ENCODE data around the gene SLC41A3. TPM values are rescaled to one million over a fixed set of nuclear protein-coding genes. Genes with fewer than 3 reads are reported as not detected.

SLC41A3 gene
- total and polyA plus RNA-seq, 2 of the 8 experiments (the other 6 are each of a cell fraction or from before 2014, with no cell fraction given) = 30.2 to 56.4 TPM

DNA sequence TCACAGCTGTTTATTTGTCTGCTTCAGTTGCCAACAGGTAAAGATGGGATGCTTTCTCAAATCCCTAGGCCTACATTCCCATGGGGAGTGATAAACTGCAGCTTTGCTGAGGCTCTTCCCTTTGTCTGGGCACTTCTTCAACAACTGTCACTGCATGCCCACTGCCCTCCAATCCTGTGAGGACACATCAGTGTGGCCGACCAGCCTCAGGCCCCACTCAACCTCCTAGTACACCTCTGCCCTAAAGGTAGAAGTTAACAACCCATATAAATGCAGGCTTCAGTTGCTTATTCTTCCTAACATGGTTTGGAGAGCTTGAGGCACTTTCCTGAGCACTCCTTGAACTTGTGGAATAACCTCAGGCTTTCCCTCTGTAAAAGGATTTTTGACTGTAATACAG is 65.4 kb downstream of the SLC41A3 start:
- Histone ChIP-seq H3K14ac (ENCODE audit: insufficient read length) (no peak overlapping the region), H3K18ac (ENCODE audit: extremely low read depth, low read length) (no peak overlapping the region), H3K23ac (ENCODE audit: insufficient read length) (no peak overlapping the region), H3K27ac (ENCODE audit: low read depth, low read length) (no peak overlapping the region), H3K4me3 (ENCODE audit: extremely low read depth in 1 of 4, insufficient read depth in 2 of 4, low read depth in 3 of 4, low read length in 4 of 4) (no peak overlapping the region), H3K9me3 (ENCODE audit: insufficient read depth in 2 of 2, low read depth in 1 of 2, low read length in 1 of 2) (no peaks in the 10 kb centered on the region), H4K91ac (replicated peaks; ENCODE audit: insufficient read length, low read length) (no peak overlapping the region), H2BK15ac (ENCODE audit: low read length) (no peak overlapping the region), H3K9ac (replicated peaks in 1 of 4; ENCODE audit: extremely low read depth in 1 of 4, low read depth in 3 of 4, low read length in 3 of 4) (no peak overlapping the region), H3K4me1 (replicated peaks in 1 of 4; ENCODE audit: control insufficient read depth in 3 of 4, insufficient read depth in 4 of 4, low read length in 3 of 4) (peaks cover 2 to 18% (median 9%) of the 10 kb centered on the region in 4 experiments; a peak in 5 of 7 replicates), H4K5ac (ENCODE audit: insufficient read length, low read depth, low read length) (no peak overlapping the region), H3K23me2 (ENCODE audit: low read depth, low read length) (no peaks in the 10 kb centered on the region; the same call in 1 of the 2 replicates), H2BK120ac (replicated peaks; ENCODE audit: low read depth, low read length) (no peak overlapping the region), H4K20me1 (replicated peaks in 1 of 2; ENCODE audit: control insufficient read depth in 1 of 2, insufficient read depth in 2 of 2, low read length in 2 of 2) (no peaks in the 10 kb centered on the region), H3K4ac (replicated peaks; ENCODE audit: insufficient read length, low read depth, low read length) (no peak overlapping the region), H2BK5ac (ENCODE audit: low read depth, low read length) (no peak overlapping the region), H3K56ac (replicated peaks; ENCODE audit: insufficient read length, low read depth, low read length) (no peak overlapping the region), H3K36me3 (ENCODE audit: control insufficient read depth in 2 of 4, insufficient read depth in 4 of 4, low read length in 3 of 4) (no peaks in the 10 kb centered on the region), H3K27me3 (replicated peaks in 1 of 4; ENCODE audit: control insufficient read depth in 3 of 4, extremely low read depth in 1 of 4, insufficient read depth in 3 of 4, low read length in 3 of 4) (no peaks in the 10 kb centered on the region), H2AK5ac (ENCODE audit: low read depth, low read length) (no peak overlapping the region), H2AFZ (ENCODE audit: low read length) (no peak overlapping the region), H2BK12ac (ENCODE audit: low read depth, low read length) (no peak overlapping the region), H3K79me1 (ENCODE audit: low read depth, low read length) (no peaks in the 10 kb centered on the region), H4K8ac (ENCODE audit: extremely low read depth, insufficient read depth, low read length) (no peak overlapping the region), H3K4me2 (ENCODE audit: insufficient read depth in 1 of 2, low read depth in 2 of 2, low read length in 2 of 2) (no peak overlapping the region), H2BK20ac (ENCODE audit: low read length) (no peak overlapping the region), H3K79me2 (ENCODE audit: control insufficient read depth in 1 of 2, insufficient read depth in 2 of 2, low read length in 2 of 2) (no peaks in the 10 kb centered on the region)
- POLR2A ChIA-PET (ENCODE audit: partially characterized antibody) = interaction anchor here (1.5 kb wide), 1 partner anchor 29 kb away, joined by 4 read pairs; no protein-coding TSS in a partner anchor
- no peak for FAIRE-seq
- 84% methylated on average over 1 of the region's 1 CpG; no CpG with 5 or more reads in 1 of the 2 experiments for WGBS, 2 experiments (ENCODE audit: extremely low coverage in 1 of 2, insufficient coverage in 1 of 2, insufficient read length in 1 of 2, insufficient replicate concordance in 2 of 2, low coverage in 1 of 2, low lambda C conversion rate in 2 of 2, missing lambda C conversion rate in 1 of 2)
- DNase-seq (ENCODE audit: low read depth in 1 of 2, low spot score in 2 of 2) = no peak
- CTCF ChIA-PET (ENCODE audit: partially characterized antibody) = interaction anchor here (1.3 to 2.0 kb wide), 3 partner anchors 11 to 47 kb away, joined by 3 to 5 read pairs (median 5); no protein-coding TSS in a partner anchor
- TF ChIP-seq NRF1 (IDR thresholded peaks at IDR 0.05; ENCODE audit: low read depth, low read length) = no peak
- no peak for TF ChIP-seq CBX5 (IDR thresholded peaks at IDR 0.05; ENCODE audit: low read depth, low read length)
- TF ChIP-seq BRCA1 (IDR thresholded peaks at IDR 0.05; ENCODE audit: low read depth, low read length) = no peak
- TF ChIP-seq BCL11A (IDR thresholded peaks at IDR 0.05; ENCODE audit: low read depth in 2 of 2, low read length in 2 of 2) = no peak
- TF ChIP-seq KDM5A (IDR thresholded peaks at IDR 0.05; ENCODE audit: low read length) = no peak
- no peak for TF ChIP-seq SP2 (IDR thresholded peaks at IDR 0.05; ENCODE audit: low read length)
- TF ChIP-seq, protein P1, sequence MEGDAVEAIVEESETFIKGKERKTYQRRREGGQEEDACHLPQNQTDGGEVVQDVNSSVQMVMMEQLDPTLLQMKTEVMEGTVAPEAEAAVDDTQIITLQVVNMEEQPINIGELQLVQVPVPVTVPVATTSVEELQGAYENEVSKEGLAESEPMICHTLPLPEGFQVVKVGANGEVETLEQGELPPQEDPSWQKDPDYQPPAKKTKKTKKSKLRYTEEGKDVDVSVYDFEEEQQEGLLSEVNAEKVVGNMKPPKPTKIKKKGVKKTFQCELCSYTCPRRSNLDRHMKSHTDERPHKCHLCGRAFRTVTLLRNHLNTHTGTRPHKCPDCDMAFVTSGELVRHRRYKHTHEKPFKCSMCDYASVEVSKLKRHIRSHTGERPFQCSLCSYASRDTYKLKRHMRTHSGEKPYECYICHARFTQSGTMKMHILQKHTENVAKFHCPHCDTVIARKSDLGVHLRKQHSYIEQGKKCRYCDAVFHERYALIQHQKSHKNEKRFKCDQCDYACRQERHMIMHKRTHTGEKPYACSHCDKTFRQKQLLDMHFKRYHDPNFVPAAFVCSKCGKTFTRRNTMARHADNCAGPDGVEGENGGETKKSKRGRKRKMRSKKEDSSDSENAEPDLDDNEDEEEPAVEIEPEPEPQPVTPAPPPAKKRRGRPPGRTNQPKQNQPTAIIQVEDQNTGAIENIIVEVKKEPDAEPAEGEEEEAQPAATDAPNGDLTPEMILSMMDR (IDR thresholded peaks at IDR 0.05; ENCODE audit: control extremely low read depth in 1 of 3, insufficient read depth in 1 of 3, low read depth in 1 of 3, low read length in 3 of 3) = no peak
- TF ChIP-seq TEAD4 (IDR thresholded peaks at IDR 0.05; ENCODE audit: low read depth, low read length) = no peak
- no peak for TF ChIP-seq TAF7 (optimal IDR thresholded peaks at IDR 0.05; ENCODE audit: borderline replicate concordance, low read depth, low read length)
- TF ChIP-seq SP4 (IDR thresholded peaks at IDR 0.05; ENCODE audit: low read length) = no peak
- no peak for TF ChIP-seq HDAC2 (IDR thresholded peaks at IDR 0.05; ENCODE audit: borderline replicate concordance in 1 of 2, low read depth in 2 of 2, low read length in 2 of 2)
- TF ChIP-seq CHD1 (IDR thresholded peaks at IDR 0.05; ENCODE audit: low read depth, low read length) = no peak
- TF ChIP-seq SIRT6 (IDR thresholded peaks at IDR 0.05; ENCODE audit: low read length) = no peak
